HEK293 (cell line): ENCODE data around the gene ALAD.

Experiments
- GLI2 ChIP-seq: fragments of 450-650 bp; formaldehyde crosslinking; IDR thresholded peaks from 2 replicates; pipeline ENCODE4; 2017; ENCODE audit warnings: missing biosample characterization, missing genetic modification characterization, low read depth, borderline replicate concordance
- HOXD13 ChIP-seq: sonication (generic); formaldehyde crosslinking; IDR thresholded peaks from 2 replicates; pipeline ENCODE4 v1.8.0; 2022; ENCODE audit warnings: missing genetic modification reagents, borderline replicate concordance
- KLF1 ChIP-seq: fragments of 450-650 bp; formaldehyde crosslinking; IDR thresholded peaks from 2 replicates; pipeline ENCODE4 v1.5.1; 2016; ENCODE audit warnings: missing biosample characterization, missing genetic modification characterization
- KLF10 ChIP-seq: fragments of 450-650 bp; IDR thresholded peaks from 2 replicates; pipeline ENCODE4 v1.5.1; 2018; ENCODE audit warnings: missing biosample characterization, mild to moderate bottlenecking, missing genetic modification characterization
- OSR2 ChIP-seq: fragments of 450-650 bp; formaldehyde crosslinking; IDR thresholded peaks from 2 replicates; pipeline ENCODE4 v1.5.1; 2016; ENCODE audit warnings: missing biosample characterization, missing genetic modification characterization
- ZEB2 ChIP-seq: fragments of 450-650 bp; formaldehyde crosslinking; IDR thresholded peaks from 2 replicates; pipeline ENCODE4 v1.5.1; 2016; ENCODE audit warnings: missing biosample characterization, missing genetic modification characterization
- ZNF112 ChIP-seq: fragments of 450-650 bp; formaldehyde crosslinking; IDR thresholded peaks from 2 replicates; pipeline ENCODE4 v1.5.0; 2017; ENCODE audit warnings: missing biosample characterization, missing genetic modification characterization
- ZNF138 ChIP-seq: fragments of 450-650 bp; formaldehyde crosslinking; IDR thresholded peaks from 2 replicates; pipeline ENCODE4 v1.5.1; 2016; ENCODE audit warnings: missing biosample characterization, missing genetic modification characterization, borderline replicate concordance
- ZNF174 ChIP-seq: fragments of 450-650 bp; formaldehyde crosslinking; IDR thresholded peaks from 2 replicates; pipeline ENCODE4 v1.5.0; 2017; ENCODE audit warnings: missing biosample characterization, mild to moderate bottlenecking, missing genetic modification characterization
- ZNF202 ChIP-seq: fragments of 450-650 bp; formaldehyde crosslinking; IDR thresholded peaks from 2 replicates; pipeline ENCODE4 v1.5.1; 2016; ENCODE audit warnings: missing biosample characterization, missing genetic modification characterization, borderline replicate concordance
- ZNF214 ChIP-seq: fragments of 450-650 bp; formaldehyde crosslinking; IDR thresholded peaks from 2 replicates; pipeline ENCODE4 v1.5.1; 2017; ENCODE audit warnings: missing biosample characterization, mild to moderate bottlenecking, missing genetic modification characterization, borderline replicate concordance
- ZNF266 ChIP-seq: fragments of 450-650 bp; formaldehyde crosslinking; IDR thresholded peaks from 2 replicates; pipeline ENCODE4 v1.5.1; 2016; ENCODE audit warnings: missing biosample characterization, missing genetic modification characterization, low read depth
- ZNF302 ChIP-seq: fragments of 450-650 bp; formaldehyde crosslinking; IDR thresholded peaks from 2 replicates; pipeline ENCODE4 v1.5.1; 2016; ENCODE audit warnings: missing biosample characterization, missing genetic modification characterization, low read depth
- ZNF350 ChIP-seq: fragments of 450-650 bp; formaldehyde crosslinking; IDR thresholded peaks from 2 replicates; pipeline ENCODE4 v1.5.0; 2017; ENCODE audit warnings: missing biosample characterization, mild to moderate bottlenecking, missing genetic modification characterization
- ZNF366 ChIP-seq: fragments of 450-650 bp; formaldehyde crosslinking; conservative IDR thresholded peaks from 2 replicates; pipeline ENCODE4 v1.5.1; 2016; ENCODE audit warnings: missing biosample characterization, missing genetic modification characterization
- ZNF37A ChIP-seq: fragments of 450-650 bp; IDR thresholded peaks from 2 replicates; pipeline ENCODE4 v1.5.1; 2018; ENCODE audit warnings: missing biosample characterization, missing genetic modification characterization
- ZNF416 ChIP-seq: fragments of 450-650 bp; formaldehyde crosslinking; IDR thresholded peaks from 2 replicates; pipeline ENCODE4 v1.5.1; 2016; ENCODE audit warnings: missing biosample characterization, missing genetic modification characterization
- ZNF423 ChIP-seq: fragments of 450-650 bp; formaldehyde crosslinking; IDR thresholded peaks from 2 replicates; pipeline ENCODE4 v1.5.1; 2016; ENCODE audit warnings: missing biosample characterization, missing genetic modification characterization
- ZNF555 ChIP-seq: fragments of 450-650 bp; formaldehyde crosslinking; conservative IDR thresholded peaks from 2 replicates; pipeline ENCODE4 v1.5.1; 2017; ENCODE audit warnings: missing biosample characterization, mild to moderate bottlenecking, missing genetic modification characterization, inconsistent platforms
- ZNF558 ChIP-seq: fragments of 450-650 bp; formaldehyde crosslinking; IDR thresholded peaks from 2 replicates; pipeline ENCODE4 v1.5.1; 2016; ENCODE audit warnings: missing biosample characterization, missing genetic modification characterization
- ZNF610 ChIP-seq: fragments of 450-650 bp; formaldehyde crosslinking; IDR thresholded peaks from 2 replicates; pipeline ENCODE4 v1.5.1; 2016; ENCODE audit warnings: missing biosample characterization, missing genetic modification characterization, borderline replicate concordance
- ZNF639 ChIP-seq: fragments of 450-650 bp; formaldehyde crosslinking; IDR thresholded peaks from 2 replicates; pipeline ENCODE4 v1.5.1; 2016; ENCODE audit warnings: missing biosample characterization, missing genetic modification characterization
- ZNF76 ChIP-seq: fragments of 450-650 bp; formaldehyde crosslinking; IDR thresholded peaks from 2 replicates; pipeline ENCODE4; 2016; ENCODE audit warnings: low read depth, missing biosample characterization, missing genetic modification characterization, borderline replicate concordance
- ZNF791 ChIP-seq: fragments of 450-650 bp; formaldehyde crosslinking; IDR thresholded peaks from 2 replicates; pipeline ENCODE4 v1.5.1; 2016; ENCODE audit warnings: missing biosample characterization, missing genetic modification characterization
- ZNF792 ChIP-seq: fragments of 450-650 bp; formaldehyde crosslinking; IDR thresholded peaks from 2 replicates; pipeline ENCODE4 v1.5.1; 2016; ENCODE audit warnings: missing biosample characterization, missing genetic modification characterization
- ZNF843 ChIP-seq: fragments of 450-650 bp; formaldehyde crosslinking; IDR thresholded peaks from 2 replicates; pipeline ENCODE4 v1.5.1; 2016; ENCODE audit warnings: missing biosample characterization, missing genetic modification characterization
- ZSCAN30 ChIP-seq: fragments of 450-650 bp; IDR thresholded peaks from 2 replicates; pipeline ENCODE4 v1.5.1; 2018; ENCODE audit warnings: missing biosample characterization, mild to moderate bottlenecking, missing genetic modification characterization, moderate library complexity
- TF ChIP-seq, protein P1 (sequence below): fragments of 450-650 bp; formaldehyde crosslinking; IDR thresholded peaks from 2 replicates; pipeline ENCODE4 v1.5.1; 2016; ENCODE audit warnings: missing biosample characterization, missing genetic modification characterization, low read depth
- TF ChIP-seq, protein P2 (sequence below): fragments of 450-650 bp; formaldehyde crosslinking; IDR thresholded peaks from 2 replicates; pipeline ENCODE4 v1.5.1; 2016; ENCODE audit warnings: missing biosample characterization, missing genetic modification characterization
- TF ChIP-seq, protein P3 (sequence below): IDR thresholded peaks from 2 replicates; pipeline ENCODE4 v1.6.1; 2011; ENCODE audit warnings: mild to moderate bottlenecking, low read depth, low read length, borderline replicate concordance
- TF ChIP-seq, protein P4 (sequence below): fragments of 450-650 bp; IDR thresholded peaks from 2 replicates; pipeline ENCODE4 v1.5.1; 2018; ENCODE audit warnings: missing biosample characterization, missing genetic modification characterization

The ALAD gene

GRCh38 chr9:113401027-113401792, at the start of gene ALAD (continued):
- TF ChIP-seq, protein P1, sequence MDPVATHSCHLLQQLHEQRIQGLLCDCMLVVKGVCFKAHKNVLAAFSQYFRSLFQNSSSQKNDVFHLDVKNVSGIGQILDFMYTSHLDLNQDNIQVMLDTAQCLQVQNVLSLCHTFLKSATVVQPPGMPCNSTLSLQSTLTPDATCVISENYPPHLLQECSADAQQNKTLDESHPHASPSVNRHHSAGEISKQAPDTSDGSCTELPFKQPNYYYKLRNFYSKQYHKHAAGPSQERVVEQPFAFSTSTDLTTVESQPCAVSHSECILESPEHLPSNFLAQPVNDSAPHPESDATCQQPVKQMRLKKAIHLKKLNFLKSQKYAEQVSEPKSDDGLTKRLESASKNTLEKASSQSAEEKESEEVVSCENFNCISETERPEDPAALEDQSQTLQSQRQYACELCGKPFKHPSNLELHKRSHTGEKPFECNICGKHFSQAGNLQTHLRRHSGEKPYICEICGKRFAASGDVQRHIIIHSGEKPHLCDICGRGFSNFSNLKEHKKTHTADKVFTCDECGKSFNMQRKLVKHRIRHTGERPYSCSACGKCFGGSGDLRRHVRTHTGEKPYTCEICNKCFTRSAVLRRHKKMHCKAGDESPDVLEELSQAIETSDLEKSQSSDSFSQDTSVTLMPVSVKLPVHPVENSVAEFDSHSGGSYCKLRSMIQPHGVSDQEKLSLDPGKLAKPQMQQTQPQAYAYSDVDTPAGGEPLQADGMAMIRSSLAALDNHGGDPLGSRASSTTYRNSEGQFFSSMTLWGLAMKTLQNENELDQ (tag by site-specific recombination): no peak
- TF ChIP-seq ZNF202 (tag by site-specific recombination) (no peak), ZNF302 (tag by site-specific recombination) (no peak), ZNF843 (no peak), OSR2 (0 out of 2 replicates have a peak, but pooled peaks have one; percentile 30), ZNF791 (no peak), ZNF37A (no peak), GLI2 (tag by site-specific recombination) (no peak), ZNF266 (tag by site-specific recombination) (no peak), KLF1 (tag by site-specific recombination) (peak; percentile 63), ZNF792 (tag by site-specific recombination) (no peak), ZNF639 (tag by site-specific recombination) (no peak), ZNF174 (tag by site-specific recombination) (no peak), ZNF558 (tag by site-specific recombination) (no peak), ZNF214 (no peak), ZNF555 (tag by site-specific recombination) (no peak), ZNF423 (tag by site-specific recombination) (no peak), KLF10 (tag by site-specific recombination) (peak; percentile 69), ZNF76 (tag by site-specific recombination) (no peak), ZNF112 (no peak), ZNF610 (tag by site-specific recombination) (0 out of 2 replicates have a peak, but pooled peaks have one; percentile 16), HOXD13 (CRISPR knock-in tag) (no peak), ZSCAN30 (peak; percentile 18; the same call in 1 of the 2 replicates), ZNF416 (tag by site-specific recombination) (no peak), ZNF138 (no peak), ZNF350 (tag by site-specific recombination) (no peak), ZEB2 (peak; percentile 71; the same call in 1 of the 2 replicates), ZNF366 (tag by site-specific recombination) (no peak)
- TF ChIP-seq, protein P2, sequence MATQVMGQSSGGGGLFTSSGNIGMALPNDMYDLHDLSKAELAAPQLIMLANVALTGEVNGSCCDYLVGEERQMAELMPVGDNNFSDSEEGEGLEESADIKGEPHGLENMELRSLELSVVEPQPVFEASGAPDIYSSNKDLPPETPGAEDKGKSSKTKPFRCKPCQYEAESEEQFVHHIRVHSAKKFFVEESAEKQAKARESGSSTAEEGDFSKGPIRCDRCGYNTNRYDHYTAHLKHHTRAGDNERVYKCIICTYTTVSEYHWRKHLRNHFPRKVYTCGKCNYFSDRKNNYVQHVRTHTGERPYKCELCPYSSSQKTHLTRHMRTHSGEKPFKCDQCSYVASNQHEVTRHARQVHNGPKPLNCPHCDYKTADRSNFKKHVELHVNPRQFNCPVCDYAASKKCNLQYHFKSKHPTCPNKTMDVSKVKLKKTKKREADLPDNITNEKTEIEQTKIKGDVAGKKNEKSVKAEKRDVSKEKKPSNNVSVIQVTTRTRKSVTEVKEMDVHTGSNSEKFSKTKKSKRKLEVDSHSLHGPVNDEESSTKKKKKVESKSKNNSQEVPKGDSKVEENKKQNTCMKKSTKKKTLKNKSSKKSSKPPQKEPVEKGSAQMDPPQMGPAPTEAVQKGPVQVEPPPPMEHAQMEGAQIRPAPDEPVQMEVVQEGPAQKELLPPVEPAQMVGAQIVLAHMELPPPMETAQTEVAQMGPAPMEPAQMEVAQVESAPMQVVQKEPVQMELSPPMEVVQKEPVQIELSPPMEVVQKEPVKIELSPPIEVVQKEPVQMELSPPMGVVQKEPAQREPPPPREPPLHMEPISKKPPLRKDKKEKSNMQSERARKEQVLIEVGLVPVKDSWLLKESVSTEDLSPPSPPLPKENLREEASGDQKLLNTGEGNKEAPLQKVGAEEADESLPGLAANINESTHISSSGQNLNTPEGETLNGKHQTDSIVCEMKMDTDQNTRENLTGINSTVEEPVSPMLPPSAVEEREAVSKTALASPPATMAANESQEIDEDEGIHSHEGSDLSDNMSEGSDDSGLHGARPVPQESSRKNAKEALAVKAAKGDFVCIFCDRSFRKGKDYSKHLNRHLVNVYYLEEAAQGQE (tag by site-specific recombination): no peak
- TF ChIP-seq, protein P3, sequence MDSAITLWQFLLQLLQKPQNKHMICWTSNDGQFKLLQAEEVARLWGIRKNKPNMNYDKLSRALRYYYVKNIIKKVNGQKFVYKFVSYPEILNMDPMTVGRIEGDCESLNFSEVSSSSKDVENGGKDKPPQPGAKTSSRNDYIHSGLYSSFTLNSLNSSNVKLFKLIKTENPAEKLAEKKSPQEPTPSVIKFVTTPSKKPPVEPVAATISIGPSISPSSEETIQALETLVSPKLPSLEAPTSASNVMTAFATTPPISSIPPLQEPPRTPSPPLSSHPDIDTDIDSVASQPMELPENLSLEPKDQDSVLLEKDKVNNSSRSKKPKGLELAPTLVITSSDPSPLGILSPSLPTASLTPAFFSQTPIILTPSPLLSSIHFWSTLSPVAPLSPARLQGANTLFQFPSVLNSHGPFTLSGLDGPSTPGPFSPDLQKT: no peak
- TF ChIP-seq, protein P4, sequence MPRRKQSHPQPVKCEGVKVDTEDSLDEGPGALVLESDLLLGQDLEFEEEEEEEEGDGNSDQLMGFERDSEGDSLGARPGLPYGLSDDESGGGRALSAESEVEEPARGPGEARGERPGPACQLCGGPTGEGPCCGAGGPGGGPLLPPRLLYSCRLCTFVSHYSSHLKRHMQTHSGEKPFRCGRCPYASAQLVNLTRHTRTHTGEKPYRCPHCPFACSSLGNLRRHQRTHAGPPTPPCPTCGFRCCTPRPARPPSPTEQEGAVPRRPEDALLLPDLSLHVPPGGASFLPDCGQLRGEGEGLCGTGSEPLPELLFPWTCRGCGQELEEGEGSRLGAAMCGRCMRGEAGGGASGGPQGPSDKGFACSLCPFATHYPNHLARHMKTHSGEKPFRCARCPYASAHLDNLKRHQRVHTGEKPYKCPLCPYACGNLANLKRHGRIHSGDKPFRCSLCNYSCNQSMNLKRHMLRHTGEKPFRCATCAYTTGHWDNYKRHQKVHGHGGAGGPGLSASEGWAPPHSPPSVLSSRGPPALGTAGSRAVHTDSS (tag by site-specific recombination): no peak
